T1000 (cell line): ENCODE measurements around the gene TYW5.
A peak's percentile ranks its signal among the peaks of the same experiment; 100 is the strongest.
"Not testable (repeated sequence)": the region's sequence is repeated elsewhere in the genome, so short reads cannot be mapped to it uniquely, and the experiment has no call there.

Experiments used
- DNase-seq: peaks from one replicate; lab custom pipeline; 2025; ENCODE audit warnings: mixed read lengths; lab: John Stamatoyannopoulos, UW

TYW5 gene

GRCh38 chr2:199922856-199923255 is 32.4 kb downstream of the TYW5 start:
- DNase-seq: no peak

- DNase-seq: no peak
Measured at GRCh38 chr2:199916980-199917379, 38.3 kb downstream of the TYW5 start.

DNA sequence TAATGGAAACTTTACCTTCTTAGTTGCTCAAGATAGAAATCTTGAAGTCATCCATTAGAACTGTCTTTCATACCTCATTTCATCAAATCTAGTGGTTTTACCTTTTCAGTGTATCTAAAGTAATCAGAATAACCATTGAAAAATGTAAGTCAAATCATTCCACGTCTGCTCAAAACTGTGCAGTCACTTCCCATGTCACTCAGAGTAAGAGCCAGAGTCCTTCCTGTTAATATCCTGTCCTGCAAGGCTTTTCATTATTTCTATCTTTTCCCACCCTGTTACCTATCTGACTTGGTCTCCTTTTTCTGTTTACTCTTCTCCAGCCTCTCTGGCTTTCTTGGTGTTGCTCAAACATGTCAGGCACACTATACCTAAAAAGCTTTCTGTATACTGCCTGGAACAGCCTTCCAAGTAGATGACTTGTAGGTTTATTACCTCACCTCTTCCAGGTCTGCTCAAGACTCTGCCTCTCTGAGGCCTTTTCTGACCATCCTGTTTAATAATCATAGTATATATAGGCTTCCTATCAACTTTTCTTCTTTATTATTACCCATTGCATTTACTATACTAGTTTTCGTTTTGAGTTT is 40.8 kb downstream of the TYW5 start:
- DNase-seq: no peak

- DNase-seq: not testable (repeated sequence)
Measured at GRCh38 chr2:199912553-199913114, 42.7 kb downstream of the TYW5 start.

- no peak for DNase-seq
Measured at GRCh38 chr2:199911877-199912161, 43.5 kb downstream of the TYW5 start.

DNA sequence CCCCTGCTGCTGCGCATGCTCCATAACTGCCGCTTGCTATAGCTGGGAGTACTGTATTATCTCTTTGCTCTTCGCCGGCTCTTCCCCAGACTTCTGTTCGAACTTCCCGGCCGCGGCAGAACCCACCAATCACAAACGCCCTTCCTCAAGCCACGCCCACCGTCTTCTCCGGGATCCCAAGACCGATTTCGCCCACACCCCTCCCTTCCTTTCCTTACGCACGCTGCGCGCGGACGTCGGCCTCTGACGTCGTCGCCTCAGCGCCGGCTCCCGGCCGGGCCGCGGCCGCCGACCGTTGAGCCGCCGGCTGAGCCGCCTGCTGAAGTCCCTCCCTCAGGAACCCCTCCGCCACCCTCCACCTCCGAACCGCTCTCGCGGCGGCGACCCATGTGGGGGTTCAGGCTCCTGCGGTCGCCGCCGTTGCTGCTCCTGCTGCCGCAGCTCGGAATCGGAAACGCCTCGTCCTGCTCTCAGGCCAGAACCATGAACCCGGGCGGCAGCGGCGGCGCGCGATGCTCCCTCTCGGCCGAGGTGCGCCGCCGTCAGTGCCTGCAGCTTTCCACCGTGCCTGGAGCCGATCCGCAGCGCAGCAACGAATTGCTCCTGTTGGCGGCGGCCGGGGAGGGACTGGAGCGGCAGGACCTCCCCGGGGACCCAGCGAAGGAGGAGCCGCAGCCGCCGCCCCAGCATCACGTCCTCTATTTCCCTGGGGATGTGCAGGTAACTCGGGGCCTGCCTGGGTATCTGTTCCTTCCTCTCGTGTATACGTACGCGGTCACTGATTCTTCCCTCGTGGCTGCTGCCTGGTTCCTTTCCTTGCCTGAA is 44.0 kb downstream of the TYW5 start, which contains the start of gene C2orf69:
TSS of gene C2orf69 (plus strand) at position 242 of the 825 bp plus-strand sequence. CDS start at position 388, 146 bp downstream.
- peak; percentile 95 for DNase-seq

GRCh38 chr2:199910338-199911051 is 44.8 kb downstream of the TYW5 start:
- no peak for DNase-seq

DNA sequence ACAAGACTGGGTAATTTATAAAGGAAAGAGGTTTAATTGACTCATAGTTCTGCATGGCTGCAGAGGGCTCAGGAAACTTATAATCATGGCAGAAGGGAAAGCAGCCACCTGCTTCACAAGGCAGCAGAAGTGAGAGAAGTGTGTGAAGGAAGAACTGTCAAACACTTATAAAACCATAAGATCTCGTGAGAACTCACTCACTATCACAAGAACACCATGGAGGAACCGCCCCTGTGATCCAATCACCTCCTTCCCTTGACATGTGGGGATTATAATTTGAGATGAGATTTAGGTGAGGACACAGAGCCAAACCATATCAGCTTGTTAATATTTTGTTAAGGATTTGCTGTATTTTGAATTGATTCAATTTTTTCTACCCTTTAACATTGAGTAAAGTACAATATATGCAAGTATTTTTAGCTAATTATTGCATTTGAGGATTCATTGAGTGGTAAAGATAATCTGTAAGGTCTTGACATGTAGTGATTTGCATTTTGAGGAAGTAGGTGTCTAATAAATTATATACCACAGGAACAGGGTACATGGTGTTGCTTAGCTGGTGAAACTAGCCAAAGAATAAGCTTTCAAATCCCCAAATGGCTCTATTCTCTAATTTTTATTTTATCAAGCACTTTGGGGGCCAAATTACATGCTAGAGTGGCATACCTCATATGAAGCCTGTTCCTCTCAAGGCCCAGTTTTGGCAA is 48.1 kb downstream of the TYW5 start:
- no peak for DNase-seq

DNA sequence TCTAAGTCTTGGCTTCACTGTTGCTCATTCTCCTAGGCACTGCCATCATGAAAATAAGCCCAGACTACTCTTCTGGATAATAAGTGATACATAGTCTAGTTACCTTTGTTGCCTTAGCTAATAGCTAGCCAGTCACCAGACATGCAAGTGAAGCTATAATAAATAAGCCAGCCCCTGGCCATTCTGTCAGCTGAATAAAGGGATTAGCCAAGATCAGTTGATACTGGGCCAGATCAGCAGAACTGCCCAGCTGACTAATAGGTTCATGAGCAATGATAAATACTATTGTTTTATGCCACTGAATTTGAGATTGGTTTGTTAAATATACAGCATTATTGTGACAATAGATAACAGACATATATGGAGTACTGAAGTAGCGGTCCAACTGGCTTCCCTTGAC is 52.2 kb downstream of the TYW5 start:
- no peak for DNase-seq

GRCh38 chr2:199902486-199903110 is 52.7 kb downstream of the TYW5 start:
- DNase-seq: no peak

DNA sequence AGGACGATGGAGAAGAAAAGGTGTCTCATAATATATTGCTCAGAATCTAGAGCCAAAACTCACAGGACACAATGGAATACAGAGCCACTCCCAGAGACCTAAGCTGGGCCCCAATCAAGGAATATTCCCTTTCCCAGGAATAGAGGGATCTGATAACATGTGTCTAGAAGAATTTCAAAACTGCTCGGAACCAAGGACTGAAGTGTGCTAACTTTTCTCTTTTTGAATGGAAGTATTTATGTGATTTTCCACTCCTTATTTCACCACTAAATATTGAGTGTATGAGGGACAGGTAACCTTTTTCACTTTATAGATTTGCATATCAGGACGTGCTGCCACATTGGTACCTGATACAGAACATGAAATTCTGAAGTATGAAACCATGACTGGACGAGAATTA is 53.3 kb downstream of the TYW5 start:
- no peak for DNase-seq

GRCh38 chr2:199896617-199897016 is 58.7 kb downstream of the TYW5 start:
- DNase-seq: no peak

DNA sequence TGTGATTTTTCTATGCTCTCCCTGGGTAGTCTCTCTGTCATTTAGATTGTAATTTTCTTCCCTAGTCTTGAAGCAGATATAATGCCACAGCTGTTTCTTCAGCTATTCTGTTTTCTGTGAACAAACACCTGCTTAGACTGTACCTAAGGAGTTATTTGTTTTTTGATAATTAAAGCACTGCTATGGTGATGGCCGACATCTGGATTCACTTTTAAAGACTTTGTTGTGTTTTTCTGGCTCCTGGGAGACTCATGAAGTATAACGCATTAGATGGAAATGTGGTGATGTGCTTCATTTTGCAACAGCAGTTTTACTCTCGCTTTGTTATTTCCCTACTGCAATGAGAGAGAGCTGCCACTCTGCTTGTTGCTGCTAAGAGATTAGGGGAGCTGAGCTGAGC is 59.9 kb downstream of the TYW5 start:
- no peak for DNase-seq

DNA sequence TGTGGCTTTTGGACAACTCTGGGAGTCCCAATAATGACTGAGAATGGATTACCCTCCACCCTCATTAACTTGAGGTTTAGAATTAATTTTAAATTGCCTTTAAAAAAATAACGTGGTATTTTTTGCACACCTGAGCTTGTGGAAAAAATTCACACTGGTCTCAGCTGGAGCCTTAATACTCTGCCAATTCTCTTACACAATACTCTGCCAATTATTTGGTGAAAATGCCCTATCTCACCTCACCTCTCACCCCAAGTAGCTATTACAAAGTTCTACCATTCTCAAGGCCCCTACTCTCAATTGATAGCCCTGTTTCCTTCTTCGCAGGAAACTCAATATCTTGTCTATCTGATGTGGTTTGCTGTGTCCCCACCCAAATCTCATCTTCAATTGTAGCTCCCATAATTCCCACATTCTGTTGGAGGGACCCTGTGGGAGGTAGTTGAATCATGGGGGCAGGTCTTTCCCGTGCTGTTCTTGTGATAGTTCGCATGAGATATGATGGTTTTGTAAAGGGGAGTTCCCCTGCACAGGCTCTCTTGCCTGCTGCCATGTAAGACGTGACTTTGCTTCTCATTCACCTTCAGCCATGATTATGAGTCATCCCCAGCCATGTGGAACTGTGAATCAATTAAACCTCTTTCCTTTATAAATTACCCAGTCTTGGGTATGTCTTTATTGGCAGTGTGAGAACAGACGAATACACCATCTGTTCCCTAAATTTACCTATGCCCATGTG is 71.6 kb downstream of the TYW5 start:
- DNase-seq: no peak

DNA sequence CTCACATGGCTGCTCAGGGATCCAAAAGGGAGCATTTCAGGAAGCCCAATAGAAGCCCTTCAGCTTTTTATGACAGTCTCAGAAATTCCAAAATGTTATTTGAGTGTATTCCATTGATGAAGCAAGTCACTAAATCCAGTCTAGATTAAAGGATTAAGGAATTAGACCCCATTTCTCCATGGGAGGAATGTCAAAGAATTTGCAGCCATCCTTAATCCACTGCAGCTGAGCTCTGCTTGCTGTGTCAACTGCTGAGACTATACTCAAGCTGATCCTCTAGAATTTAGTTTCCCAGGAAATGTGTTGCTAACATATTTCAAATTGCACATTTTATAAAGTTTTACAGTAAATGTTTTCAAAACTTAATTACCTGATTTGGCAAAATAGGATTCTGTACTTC is 72.6 kb downstream of the TYW5 start:
- no peak for DNase-seq
